Measurements from ENCODE around the gene SPRED1.

The SPRED1 gene

DNA sequence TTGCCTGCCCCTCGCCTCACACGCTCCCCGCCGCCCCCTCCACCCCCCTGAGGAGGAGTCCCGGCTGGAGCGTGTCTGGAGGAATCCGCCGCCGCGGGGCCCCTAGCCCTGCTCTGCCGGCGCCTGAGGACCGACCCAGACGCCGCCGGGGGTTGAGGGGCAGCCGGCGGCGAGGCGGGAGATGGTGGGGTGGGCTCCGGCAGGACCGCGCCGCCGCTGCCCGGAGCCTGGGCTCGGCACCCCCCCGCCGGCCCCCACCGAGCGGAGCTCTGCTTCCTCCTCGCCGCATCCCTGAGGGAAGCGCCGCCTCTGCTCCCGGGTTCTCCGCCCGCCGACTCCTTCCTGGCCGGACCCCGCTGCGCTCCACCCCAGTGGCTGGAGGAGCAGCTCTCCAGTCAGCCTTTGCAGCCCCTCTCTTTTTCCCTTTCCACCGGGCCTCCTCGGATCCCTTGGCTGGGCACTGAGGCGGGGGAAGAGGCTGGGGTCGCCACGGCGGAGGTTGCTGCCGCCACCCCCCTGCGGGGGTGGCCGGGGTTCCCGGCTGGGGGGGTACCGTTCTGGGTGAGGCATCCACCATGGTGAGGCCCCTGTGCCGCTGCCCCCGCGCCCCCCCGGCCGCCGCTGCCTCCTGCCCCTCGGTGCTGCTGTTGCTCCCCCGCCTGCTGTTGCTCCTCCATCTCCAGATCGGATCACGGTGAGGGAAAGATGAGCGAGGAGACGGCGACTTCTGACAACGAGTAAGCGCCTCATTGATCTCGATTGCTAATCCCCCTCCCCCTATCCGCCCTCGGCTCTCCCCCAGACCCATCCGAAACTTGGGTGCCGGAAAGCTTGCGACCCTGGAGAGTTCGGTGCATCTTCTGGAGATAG lies at the start of gene SPRED1:
TSS of gene SPRED1 (plus strand) at position 356 of the 870 bp plus-strand sequence. CDS start at position 706, 350 bp downstream.
- peak in 52 of 56 donors; percentile 11 to 90 (median 68) for DNase-seq

GRCh38 chr15:38205526-38206272 lies 46.9 kb upstream of the SPRED1 start:
- no peak for DNase-seq

DNA sequence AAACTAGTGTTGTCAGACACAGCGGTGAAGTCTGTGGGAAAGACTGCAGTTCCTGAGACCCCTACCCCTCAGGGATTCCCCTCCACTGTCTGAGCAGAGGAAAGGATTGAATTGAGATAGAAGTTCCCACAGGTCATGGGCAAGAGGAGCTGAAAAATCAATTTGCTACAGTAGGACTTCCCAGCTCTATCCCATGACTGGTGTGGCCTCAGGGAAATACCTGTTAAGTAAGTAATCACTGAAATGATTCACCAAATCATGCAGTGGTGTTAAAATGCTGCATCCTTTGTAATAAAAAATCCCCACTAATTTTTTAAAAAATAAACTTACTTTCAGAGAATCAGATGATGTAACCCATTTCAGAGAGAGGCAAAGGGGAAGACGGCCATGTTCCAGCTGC lies 45.0 kb upstream of the SPRED1 start:
- DNase-seq: no peak

DNA sequence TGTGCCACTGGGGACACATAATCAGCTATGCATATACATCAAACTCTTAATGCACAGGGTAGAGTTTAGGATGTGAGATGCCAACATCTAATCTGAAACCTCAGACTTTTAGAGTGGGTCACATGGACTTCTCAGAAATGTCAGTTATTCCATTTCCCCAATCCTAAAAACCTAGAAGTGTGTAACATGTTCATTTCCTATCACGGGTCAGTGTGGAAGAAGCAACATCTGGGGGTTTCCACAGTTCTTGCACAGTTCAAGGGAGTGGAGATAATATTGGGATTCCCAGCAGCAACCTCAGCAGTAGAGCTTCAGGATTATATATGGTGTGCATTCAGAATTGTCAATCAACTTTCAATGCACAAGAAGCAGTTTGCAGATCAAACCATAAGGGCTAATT lies 44.4 kb upstream of the SPRED1 start:
- DNase-seq: no peak

DNA sequence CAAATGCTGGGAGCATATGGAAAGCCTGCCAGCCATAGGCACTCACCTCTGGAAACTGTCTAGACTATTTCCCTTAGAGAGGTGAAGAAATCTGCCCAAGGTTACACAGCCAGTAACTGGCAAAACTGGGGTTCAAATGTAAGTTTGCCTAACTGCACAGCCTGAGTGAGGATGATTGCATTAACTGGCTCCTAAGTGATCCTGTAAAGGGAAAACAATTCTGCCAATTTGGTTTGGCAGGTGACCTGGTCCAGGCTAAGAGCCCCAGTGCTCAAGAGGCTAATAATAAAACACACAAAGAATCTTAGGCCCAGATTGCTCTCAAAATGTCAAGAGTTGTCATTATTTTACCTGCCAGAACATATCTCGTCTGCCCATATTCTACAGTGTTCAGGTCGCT lies 43.9 kb upstream of the SPRED1 start:
- DNase-seq: no peak

- DNase-seq: no peak
These were observed 41.4 kb upstream of the SPRED1 start for GRCh38 chr15:38211249-38211648.

- DNase-seq: no peak
These were observed 40.8 kb upstream of the SPRED1 start for GRCh38 chr15:38211811-38212210.

DNA sequence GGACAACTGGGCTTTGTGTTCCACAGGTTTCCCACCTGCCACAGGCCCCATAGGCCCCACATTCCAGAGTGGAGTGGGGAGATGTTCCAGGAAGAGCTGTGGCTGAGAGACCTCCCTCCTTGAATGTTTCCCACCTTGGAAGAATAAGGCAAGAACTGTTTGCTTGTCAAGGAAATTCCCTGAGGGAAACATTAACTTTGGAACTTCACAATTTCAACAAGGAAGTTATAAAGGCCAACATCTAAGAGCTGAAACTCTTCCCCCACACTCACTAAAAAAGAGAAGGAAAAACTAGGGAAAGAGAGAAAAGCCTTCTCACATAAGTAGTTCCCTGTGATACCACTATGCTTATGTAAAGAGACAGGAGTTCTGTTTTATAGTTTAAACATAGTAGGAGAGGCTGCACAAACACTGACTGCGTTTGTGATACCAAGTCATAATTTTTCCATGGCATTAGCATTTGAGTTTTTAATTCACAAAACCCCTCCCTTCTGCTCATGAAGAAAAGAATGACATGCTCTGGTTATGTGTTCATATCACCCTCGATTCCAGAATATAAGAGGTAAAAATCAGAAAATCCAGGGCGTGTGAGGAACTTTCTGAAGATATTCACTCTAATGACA lies 39.8 kb upstream of the SPRED1 start:
- DNase-seq: no peak

GRCh38 chr15:38213356-38213755 lies 39.3 kb upstream of the SPRED1 start:
- no peak for DNase-seq

DNA sequence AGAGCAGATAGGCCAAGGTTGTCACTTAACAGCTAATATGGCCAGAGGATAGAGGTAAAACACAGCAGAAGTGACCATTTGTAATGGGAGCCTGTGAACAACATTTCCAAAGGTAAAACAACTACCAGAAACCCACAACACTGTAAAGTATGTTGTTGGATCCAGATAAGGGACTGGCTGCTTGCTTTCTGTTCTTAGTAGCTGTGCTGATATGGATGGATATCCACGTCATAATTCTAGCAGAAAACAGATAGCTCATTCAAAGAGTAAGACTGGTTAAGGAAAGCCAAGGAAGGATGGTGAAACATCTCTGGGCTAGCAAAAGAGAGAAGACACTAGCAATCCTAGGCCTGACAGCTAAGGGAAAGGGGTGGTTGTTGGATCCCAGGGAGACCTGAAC lies 36.9 kb upstream of the SPRED1 start:
- no peak for DNase-seq

GRCh38 chr15:38216763-38217162 lies 35.9 kb upstream of the SPRED1 start:
- no peak for DNase-seq

- no peak for DNase-seq
These were observed 35.4 kb upstream of the SPRED1 start for GRCh38 chr15:38217191-38217595.

DNA sequence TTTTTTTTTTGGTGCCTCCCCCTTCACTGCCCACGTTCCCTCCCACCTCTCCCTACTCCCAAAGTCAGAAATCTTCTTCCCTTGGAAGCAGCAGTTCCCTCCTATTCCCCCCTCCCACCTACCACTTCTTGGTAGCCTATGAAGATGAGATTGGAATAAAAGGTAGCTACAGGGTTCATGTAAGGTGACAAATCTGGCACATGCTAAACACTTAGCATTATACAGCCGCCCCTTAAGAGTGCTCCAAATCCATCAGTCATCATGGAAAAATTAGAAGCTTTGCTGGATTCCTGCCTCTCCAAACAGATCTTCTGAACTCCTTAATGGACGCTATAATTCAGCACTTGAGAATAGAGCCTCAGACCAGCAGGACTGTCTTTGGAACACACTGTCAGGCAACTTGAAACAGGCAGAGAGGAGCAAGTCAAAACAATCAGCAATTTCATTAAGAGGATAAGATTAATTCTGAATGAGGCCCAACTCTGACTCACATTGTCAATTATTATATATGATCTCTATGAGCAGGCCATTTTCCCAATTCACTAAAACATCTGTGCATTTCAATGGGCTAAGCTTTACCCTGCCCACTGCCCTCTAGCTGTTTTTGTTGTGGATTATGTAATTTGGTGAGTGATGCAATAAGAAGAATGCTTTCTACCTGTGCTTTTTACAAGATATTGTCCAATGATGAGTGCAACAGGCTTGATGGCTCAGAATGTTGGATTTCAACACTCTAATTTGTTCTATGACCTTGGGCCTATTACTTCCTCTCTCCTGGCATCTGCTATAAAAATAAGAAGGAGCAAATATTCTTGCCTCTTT lies 34.6 kb upstream of the SPRED1 start:
- no peak for DNase-seq

DNA sequence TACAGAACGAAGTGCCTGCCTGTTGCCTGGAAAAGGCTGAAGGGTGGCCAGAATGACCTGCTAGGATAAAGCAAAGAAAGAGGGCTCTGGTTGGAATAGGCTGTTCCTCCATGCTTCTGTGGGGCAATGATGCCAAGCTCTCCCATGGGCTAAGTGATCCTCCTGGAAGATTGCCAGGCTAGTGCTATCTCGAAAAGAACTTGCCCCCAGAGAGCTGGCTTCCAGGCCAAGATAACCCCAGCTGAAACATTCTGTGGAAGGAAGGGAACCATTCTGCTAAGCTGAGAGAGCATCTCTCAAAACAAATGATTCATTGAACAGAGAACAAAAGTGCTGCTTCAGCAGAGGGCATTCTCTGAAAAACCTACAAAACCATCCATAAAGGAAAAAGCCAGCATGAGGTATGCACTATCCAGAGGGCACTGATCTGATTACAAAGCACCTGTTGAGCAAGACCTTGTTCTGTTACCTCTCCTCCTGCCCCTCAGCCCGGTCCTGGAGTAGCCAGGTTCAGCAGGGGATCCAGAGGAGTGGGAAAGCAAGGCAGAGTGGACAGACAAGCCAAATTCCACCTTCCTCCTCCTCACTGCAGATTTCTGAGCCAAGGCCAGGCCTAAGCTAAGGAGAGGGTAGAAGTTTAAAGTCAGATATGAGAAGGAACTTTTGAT lies 31.9 kb upstream of the SPRED1 start:
- DNase-seq: peak in 5 of 56 donors; percentile 9 to 44 (median 13)

DNA sequence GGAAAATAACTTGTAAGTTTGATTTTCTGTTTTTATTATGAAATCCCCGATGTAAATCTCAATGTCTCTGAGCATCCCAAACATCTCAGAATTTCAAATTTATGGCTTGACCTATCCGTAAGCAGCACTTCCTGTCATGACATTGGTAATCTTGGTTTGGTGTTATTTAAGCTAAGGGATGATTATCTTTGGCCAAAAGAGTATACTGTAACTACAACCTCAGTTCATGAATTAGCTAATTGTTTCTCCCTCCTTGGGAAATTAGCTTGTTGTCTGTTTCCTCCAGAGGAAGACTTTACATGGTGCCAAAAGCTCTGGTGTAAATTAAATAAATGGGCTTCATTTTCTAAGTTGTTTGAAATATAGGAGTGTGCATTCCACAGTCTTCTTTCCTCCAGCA lies 28.1 kb upstream of the SPRED1 start:
- DNase-seq: no peak

GRCh38 chr15:38225381-38225780 lies 27.3 kb upstream of the SPRED1 start:
- DNase-seq: no peak

GRCh38 chr15:38226608-38227266 lies 25.9 kb upstream of the SPRED1 start:
- DNase-seq: peak in 47 of 56 donors; percentile 10 to 87 (median 64)

DNA sequence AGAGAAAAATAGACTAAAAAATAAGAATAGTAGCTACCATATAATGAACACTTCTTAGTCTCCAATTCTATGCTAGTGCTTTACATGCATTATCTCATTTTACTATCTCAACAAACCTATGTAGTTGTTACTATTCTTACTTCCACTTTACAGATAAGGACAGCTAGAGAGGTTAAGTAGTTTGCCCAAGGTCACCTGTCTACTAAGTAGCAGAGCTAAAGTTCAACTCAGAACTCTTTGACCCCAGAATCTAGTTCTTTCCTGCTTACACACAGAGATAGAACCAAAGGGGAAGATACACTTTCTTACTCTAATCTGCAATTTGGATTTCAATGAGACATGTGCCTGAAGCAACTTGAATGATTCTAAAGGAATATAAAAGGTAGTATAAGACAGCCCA lies 24.7 kb upstream of the SPRED1 start:
- DNase-seq: no peak

DNA sequence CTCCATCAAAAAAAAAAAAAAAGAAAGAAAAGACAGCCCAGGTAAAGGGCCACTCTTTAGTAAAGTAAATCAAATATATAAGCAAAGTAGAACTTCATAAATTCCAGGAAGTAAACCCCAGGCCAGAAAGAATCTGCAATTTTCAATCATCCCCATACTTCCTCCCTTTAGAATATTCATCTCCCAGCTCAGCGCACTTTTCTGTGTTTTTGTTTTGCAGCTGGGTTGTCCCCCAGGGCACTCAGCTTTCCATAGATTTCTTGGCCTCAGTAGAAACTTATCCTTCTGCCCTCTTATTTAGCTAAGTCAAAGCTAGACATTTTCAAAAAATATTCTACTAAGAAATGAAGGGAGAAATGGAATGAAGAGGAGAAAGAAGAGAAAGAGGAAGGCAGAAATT lies 24.0 kb upstream of the SPRED1 start:
- no peak for DNase-seq

DNA sequence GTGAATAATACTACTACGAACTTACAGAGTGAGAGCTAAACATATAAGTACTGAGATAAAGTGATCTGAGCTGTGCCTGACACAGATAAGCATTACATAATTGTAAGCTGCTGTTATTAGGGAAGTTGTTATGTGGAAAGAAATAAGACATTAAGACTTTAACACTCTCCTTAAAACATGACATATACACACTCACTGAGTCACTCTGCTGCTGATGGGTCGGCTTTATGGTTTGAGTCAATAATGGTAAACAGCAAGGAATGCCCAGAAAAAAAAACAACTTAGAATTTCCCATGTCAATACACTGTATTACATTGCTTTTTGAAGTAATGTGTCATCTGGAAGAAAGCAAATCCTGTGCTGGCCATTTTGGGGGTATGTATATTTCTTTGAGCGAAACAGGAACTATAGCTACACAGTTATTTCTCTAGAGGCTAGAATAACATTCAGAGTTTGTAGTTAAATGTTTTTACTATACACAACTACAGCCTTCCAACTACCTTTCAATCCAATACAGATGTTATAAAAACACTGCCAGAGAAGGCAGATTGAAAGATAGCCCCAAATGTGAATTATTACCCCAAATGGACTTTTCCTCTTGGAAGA lies 22.8 kb upstream of the SPRED1 start:
- DNase-seq: no peak
